Suprapubic skin (tissue), 3 donors: ENCODE measurements around the gene FPGS.

Source experiments
- CTCF ChIP-seq, 2 donors: fragments of 200-600 bp in 1 of 2; fragments of 450-650 bp in 1 of 2; sonication (generic) in 1 of 2; IDR thresholded peaks; one replicate each; pipeline ENCODE4 v1.5.1; 2016 to 2019; ENCODE audit warnings: antibody characterized with exemption in 2 of 2, mild to moderate bottlenecking in 1 of 2, moderate library complexity in 1 of 2
- POLR2A ChIP-seq, 2 donors: fragments of 450-650 bp; IDR thresholded peaks; one replicate each; pipeline ENCODE4 v1.6.1; 2017; ENCODE audit warnings: antibody characterized with exemption in 2 of 2, mild to moderate bottlenecking in 2 of 2, moderate library complexity in 2 of 2

- TF ChIP-seq CTCF (IDR thresholded peaks at IDR 0.05) (no peak), POLR2A (IDR thresholded peaks at IDR 0.05) (no peak)
Observed at GRCh38 chr9:127847178-127847510, 44.5 kb downstream of the FPGS start.
